Neural progenitor cell (in vitro differentiated cells): ENCODE data around the gene NUDT4. TPM values are rescaled to one million over a fixed set of nuclear protein-coding genes. Genes with fewer than 3 reads are reported as not detected.
"Not testable (repeated sequence)": the region's sequence is repeated elsewhere in the genome, so short reads cannot be mapped to it uniquely, and the experiment has no call there.

Experiments used
- DNase-seq: peaks from one replicate; pipeline ENCODE4 v3.0.0-alpha.2; 2016; ENCODE audit warnings: low spot score
- H2AFZ ChIP-seq: fragments of 200-600 bp; sonication (generic); replicated peaks from 2 replicates; pipeline ENCODE4 v1.6.1; 2016; ENCODE audit warnings: antibody characterized with exemption
- H3F3A ChIP-seq: fragments of 200-600 bp; sonication (generic); 2 replicates; pipeline ENCODE4 v1.6.1; 2016; ENCODE audit warnings: antibody characterized with exemption, low read depth
- H3K27ac ChIP-seq: fragments of 200-600 bp; sonication (generic); 2 replicates; pipeline ENCODE4 v1.5.1; 2016; ENCODE audit warnings: mild to moderate bottlenecking
- H3K27me3 ChIP-seq: fragments of 200-600 bp; sonication (generic); 2 replicates; pipeline ENCODE4 v1.6.1; 2016; ENCODE audit warnings: mild to moderate bottlenecking, moderate library complexity
- H3K36me3 ChIP-seq: fragments of 200-600 bp; sonication (generic); 2 replicates; pipeline ENCODE4 v1.5.1; 2016
- H3K4me1 ChIP-seq: fragments of 200-600 bp; sonication (generic); 2 replicates; pipeline ENCODE4 v1.6.1; 2016; ENCODE audit warnings: mixed run types
- H3K4me2 ChIP-seq: fragments of 200-600 bp; sonication (generic); 2 replicates; pipeline ENCODE4 v1.6.1; 2016
- H3K4me3 ChIP-seq: fragments of 200-600 bp; sonication (generic); 2 replicates; pipeline ENCODE4 v1.5.1; 2016
- H3K79me2 ChIP-seq: fragments of 200-600 bp; sonication (generic); 2 replicates; pipeline ENCODE4 v1.6.1; 2016; ENCODE audit warnings: low read depth
- H3K9ac ChIP-seq: fragments of 200-600 bp; sonication (generic); 2 replicates; pipeline ENCODE4 v1.6.1; 2016
- H3K9me3 ChIP-seq: fragments of 200-600 bp; sonication (generic); 2 replicates; pipeline ENCODE4 v1.5.1; 2016; ENCODE audit warnings: low read depth
- H4K20me1 ChIP-seq: fragments of 200-600 bp; sonication (generic); 2 replicates; pipeline ENCODE4 v1.6.1; 2016; ENCODE audit warnings: low read depth
- H3K27ac Mint-ChIP-seq: 3 replicates; pipeline ENCODE4 v1.8.0; 2021; ENCODE audit warnings: mixed read lengths
- H3K27me3 Mint-ChIP-seq: 2 replicates; pipeline ENCODE4 v1.8.0; 2022; ENCODE audit warnings: low read depth, mild to moderate bottlenecking, inconsistent platforms, moderate library complexity, mixed read lengths; ENCODE audit not compliant: insufficient read depth
- H3K36me3 Mint-ChIP-seq: 3 replicates; pipeline ENCODE4 v1.8.0; 2021; ENCODE audit warnings: mixed read lengths
- H3K4me1 Mint-ChIP-seq: 3 replicates; pipeline ENCODE4 v1.8.0; 2021; ENCODE audit warnings: mixed read lengths
- H3K4me3 Mint-ChIP-seq: 3 replicates; pipeline ENCODE4 v1.8.0; 2021; ENCODE audit warnings: mild to moderate bottlenecking, moderate library complexity, mixed read lengths
- H3K9me3 Mint-ChIP-seq: 3 replicates; pipeline ENCODE4 v1.8.0; 2020; ENCODE audit warnings: mixed read lengths
- CTCF ChIP-seq: fragments of 200-600 bp; sonication (generic); IDR thresholded peaks from 2 replicates; pipeline ENCODE4 v1.5.1; 2017; ENCODE audit warnings: antibody characterized with exemption, mild to moderate bottlenecking
- EZH2 ChIP-seq: fragments of 200-600 bp; sonication (generic); IDR thresholded peaks from 2 replicates; pipeline ENCODE4 v1.6.1; 2017; ENCODE audit warnings: antibody characterized with exemption, mild to moderate bottlenecking, moderate library complexity
- EZH2phosphoT487 ChIP-seq: fragments of 200-600 bp; sonication (generic); IDR thresholded peaks from 2 replicates; pipeline ENCODE4 v1.6.1; 2017; ENCODE audit warnings: antibody characterized with exemption
- total RNA-seq: library from RNA; depleted of rRNA; stranded (reverse); fragments of >200 nt; gene quantifications from 2 replicates; pipeline ENCODE4 v1.2.3, GENCODE V29; 2015; ENCODE audit warnings: low replicate concordance

The NUDT4 gene
- total RNA-seq, 1 donor from 2014 or later = 89.8 TPM

GRCh38 chr12:93429852-93430251 lies 52.1 kb downstream of the NUDT4 start:
- H3K36me3 ChIP-seq = no peaks in the 10 kb centered on the region
- H3F3A ChIP-seq = no peaks in the 10 kb centered on the region
- no peak overlapping the region for H3K9ac ChIP-seq
- no peak overlapping the region for H3K27ac Mint-ChIP-seq
- peaks cover 16% of the 10 kb centered on the region for H3K36me3 Mint-ChIP-seq
- H3K27ac ChIP-seq = no peak overlapping the region
- peaks cover 4% of the 10 kb centered on the region for H3K4me1 Mint-ChIP-seq
- H3K9me3 Mint-ChIP-seq = peaks cover 4% of the 10 kb centered on the region
- peaks cover 3% of the 10 kb centered on the region for H3K27me3 Mint-ChIP-seq
- no peak for TF ChIP-seq EZH2
- no peak for TF ChIP-seq CTCF
- no peak for TF ChIP-seq EZH2phosphoT487
- peaks cover 100% of the 10 kb centered on the region for H3K79me2 ChIP-seq
- no peak overlapping the region for H3K4me3 Mint-ChIP-seq
- no peak for DNase-seq
- H2AFZ ChIP-seq = no peak overlapping the region
- no peak overlapping the region for H3K4me3 ChIP-seq
- H4K20me1 ChIP-seq = peaks cover 83% of the 10 kb centered on the region
- no peak overlapping the region for H3K4me2 ChIP-seq
- no peaks in the 10 kb centered on the region for H3K9me3 ChIP-seq
- peaks cover 6% of the 10 kb centered on the region for H3K4me1 ChIP-seq
- no peaks in the 10 kb centered on the region for H3K27me3 ChIP-seq

DNA sequence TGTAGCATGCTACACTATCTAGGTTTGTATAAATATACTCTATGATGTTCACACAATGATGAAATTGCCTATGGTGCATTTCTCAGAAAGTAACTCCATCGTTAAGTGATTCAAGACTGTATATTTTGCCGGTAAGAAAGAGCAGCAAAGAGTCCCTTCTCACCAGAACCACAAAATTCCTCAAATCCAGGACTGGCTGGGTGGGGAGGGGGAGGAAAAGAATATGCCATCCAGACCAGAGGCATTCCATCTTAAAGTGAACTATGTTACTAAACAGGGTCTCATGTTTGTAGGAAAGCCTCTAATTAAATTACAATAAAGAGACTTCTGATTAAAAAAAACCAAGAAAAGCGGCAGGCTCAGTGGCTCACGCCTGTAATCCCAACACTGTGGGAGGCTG lies 52.6 kb downstream of the NUDT4 start:
- Histone ChIP-seq H2AFZ (no peak overlapping the region), H3K36me3 (no peaks in the 10 kb centered on the region), H3K27me3 (no peaks in the 10 kb centered on the region), H3K4me3 (no peak overlapping the region), H3K4me1 (peaks cover 2% of the 10 kb centered on the region), H3K9ac (no peak overlapping the region), H3K4me2 (no peak overlapping the region), H3K27ac (no peak overlapping the region), H4K20me1 (peaks cover 83% of the 10 kb centered on the region), H3F3A (no peaks in the 10 kb centered on the region), H3K79me2 (peaks cover 100% of the 10 kb centered on the region), H3K9me3 (no peaks in the 10 kb centered on the region)
- Mint-ChIP-seq H3K27ac (no peak overlapping the region), H3K4me3 (no peak overlapping the region), H3K9me3 (peaks cover 4% of the 10 kb centered on the region), H3K27me3 (peaks cover 3% of the 10 kb centered on the region), H3K36me3 (peaks cover 16% of the 10 kb centered on the region), H3K4me1 (peaks cover 4% of the 10 kb centered on the region)
- TF ChIP-seq EZH2 (no peak), CTCF (no peak), EZH2phosphoT487 (no peak)
- no peak for DNase-seq

DNA sequence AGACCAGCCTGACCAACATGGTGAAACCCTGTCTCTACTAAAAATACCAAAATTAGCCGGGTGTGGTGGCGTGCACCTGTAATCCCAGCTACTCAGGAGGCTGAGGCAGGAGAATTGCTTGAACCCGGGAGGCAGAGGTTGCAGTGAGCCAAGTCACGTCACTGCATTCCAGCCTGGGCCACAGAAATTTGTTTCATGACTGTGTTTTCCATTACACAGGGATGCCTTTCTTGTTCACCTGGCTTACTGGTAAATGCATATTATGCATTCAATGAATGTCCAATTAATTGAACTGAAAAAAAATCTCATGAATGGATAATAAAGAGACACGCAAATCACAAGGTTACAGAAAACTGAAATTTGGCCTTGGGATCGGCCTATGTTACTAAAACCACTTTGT lies 54.3 kb downstream of the NUDT4 start:
- not testable (repeated sequence) for H3K36me3 ChIP-seq, H3K4me2 ChIP-seq, H3K4me1 ChIP-seq, H3K9me3 Mint-ChIP-seq, H2AFZ ChIP-seq, H3K4me3 Mint-ChIP-seq, H3K9me3 ChIP-seq, H3K4me3 ChIP-seq, H3F3A ChIP-seq, DNase-seq, H3K27ac ChIP-seq, H3K4me1 Mint-ChIP-seq, H3K27ac Mint-ChIP-seq, H3K27me3 Mint-ChIP-seq, H3K9ac ChIP-seq, H3K27me3 ChIP-seq
- H3K36me3 Mint-ChIP-seq = peaks cover 25% of the 10 kb centered on the region
- Histone ChIP-seq H4K20me1 (peaks cover 80% of the 10 kb centered on the region), H3K79me2 (peaks cover 100% of the 10 kb centered on the region)

DNA sequence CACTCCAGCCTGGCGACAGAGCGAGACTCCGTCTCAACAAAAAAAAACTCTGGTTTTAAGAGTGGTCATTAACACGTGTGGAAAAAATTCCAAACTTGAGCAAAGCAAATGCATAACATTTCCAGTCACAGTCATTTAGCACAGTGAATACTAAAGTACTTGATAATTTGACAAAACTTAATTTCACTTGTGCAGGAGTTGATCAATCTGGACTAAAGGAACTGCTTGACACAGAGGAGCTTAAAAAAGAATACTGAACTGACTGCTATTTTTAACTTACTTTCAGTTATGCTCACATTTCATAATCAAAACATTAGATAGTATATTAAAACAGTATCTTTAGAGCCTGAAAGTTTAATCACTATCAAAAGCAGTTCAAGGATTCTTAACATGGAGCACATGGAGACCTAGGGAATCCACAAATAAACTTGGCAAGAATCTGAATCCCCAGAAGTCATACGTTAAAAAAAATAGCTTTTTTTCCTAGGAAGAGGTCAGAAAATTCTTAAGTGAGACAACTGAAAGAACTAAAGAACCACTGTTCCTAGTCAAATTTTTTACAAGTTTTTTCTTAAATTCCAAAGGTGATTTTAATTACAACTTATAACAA lies 56.6 kb downstream of the NUDT4 start:
- H3F3A ChIP-seq = no peaks in the 10 kb centered on the region
- peaks cover 100% of the 10 kb centered on the region for H3K79me2 ChIP-seq
- H3K4me2 ChIP-seq = no peak overlapping the region
- no peak overlapping the region for H2AFZ ChIP-seq
- no peak overlapping the region for H3K4me3 ChIP-seq
- no peak overlapping the region for H3K27ac ChIP-seq
- no peak for DNase-seq
- Mint-ChIP-seq H3K36me3 (peaks cover 26% of the 10 kb centered on the region), H3K27me3 (peaks cover 3% of the 10 kb centered on the region), H3K4me3 (no peak overlapping the region), H3K27ac (no peak overlapping the region), H3K4me1 (peaks cover 11% of the 10 kb centered on the region), H3K9me3 (peaks cover 8% of the 10 kb centered on the region)
- peaks cover 81% of the 10 kb centered on the region for H4K20me1 ChIP-seq
- H3K9me3 ChIP-seq = no peaks in the 10 kb centered on the region
- H3K9ac ChIP-seq = no peak overlapping the region
- TF ChIP-seq EZH2 (no peak), CTCF (no peak), EZH2phosphoT487 (no peak)
- no peaks in the 10 kb centered on the region for H3K36me3 ChIP-seq
- peaks cover 4% of the 10 kb centered on the region for H3K4me1 ChIP-seq
- no peaks in the 10 kb centered on the region for H3K27me3 ChIP-seq
